Activated T-cell treated with anti-CD3 and anti-CD28 coated beads, Interleukin-2, amount 50 U/mL, for 48 hours (primary cell): ENCODE data around the gene SEPTIN12.
"Not testable (repeated sequence)": the region's sequence is repeated elsewhere in the genome, so short reads cannot be mapped to it uniquely, and the experiment has no call there.

Source experiments
- DNase-seq, 2 experiments: peaks; one replicate each; pipeline ENCODE4 v3.0.0-alpha.2; 2020

The SEPTIN12 gene

DNA sequence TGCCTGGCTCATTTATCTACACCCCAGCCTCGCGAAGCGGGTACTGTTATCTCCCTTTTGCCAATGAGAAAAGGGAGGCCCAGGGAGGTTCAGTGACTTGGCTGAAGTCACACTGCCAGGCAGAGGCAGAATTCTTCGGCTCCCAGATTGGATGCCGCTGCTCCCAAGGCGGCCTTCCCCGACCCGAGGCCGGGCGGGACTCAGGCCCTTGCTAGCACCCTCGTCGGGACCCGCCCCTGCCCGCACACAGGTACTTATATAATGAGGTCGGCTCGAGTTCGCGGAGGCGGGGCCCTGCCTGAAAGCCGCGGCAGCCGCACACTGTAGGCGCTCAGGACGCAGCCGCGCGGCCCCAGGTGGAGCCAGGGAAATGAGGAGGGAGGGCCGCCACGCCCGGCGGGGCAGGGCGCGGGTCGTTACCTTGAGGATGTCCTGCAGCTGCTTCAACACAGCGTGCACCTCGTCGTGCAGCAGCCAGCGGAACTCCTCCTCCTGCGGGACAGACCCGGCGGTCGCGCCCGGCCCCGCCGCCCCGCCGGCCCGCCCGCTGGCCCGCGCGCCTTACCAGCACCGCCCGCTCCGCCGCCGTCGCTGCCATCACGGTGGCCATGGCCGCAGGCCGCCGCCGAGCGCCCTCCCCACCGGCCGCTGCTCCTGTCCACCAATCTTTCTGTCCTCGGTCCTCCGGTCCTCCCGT lies 14.0 kb upstream of the SEPTIN12 start, which contains the start of gene ROGDI:
Gene ROGDI, minus strand, starts transcription at position 672 of the 697 bp plus-strand sequence. Its CDS starts 62 bp downstream, at position 610.
- DNase-seq, result peak; percentile 82 to 83

DNA sequence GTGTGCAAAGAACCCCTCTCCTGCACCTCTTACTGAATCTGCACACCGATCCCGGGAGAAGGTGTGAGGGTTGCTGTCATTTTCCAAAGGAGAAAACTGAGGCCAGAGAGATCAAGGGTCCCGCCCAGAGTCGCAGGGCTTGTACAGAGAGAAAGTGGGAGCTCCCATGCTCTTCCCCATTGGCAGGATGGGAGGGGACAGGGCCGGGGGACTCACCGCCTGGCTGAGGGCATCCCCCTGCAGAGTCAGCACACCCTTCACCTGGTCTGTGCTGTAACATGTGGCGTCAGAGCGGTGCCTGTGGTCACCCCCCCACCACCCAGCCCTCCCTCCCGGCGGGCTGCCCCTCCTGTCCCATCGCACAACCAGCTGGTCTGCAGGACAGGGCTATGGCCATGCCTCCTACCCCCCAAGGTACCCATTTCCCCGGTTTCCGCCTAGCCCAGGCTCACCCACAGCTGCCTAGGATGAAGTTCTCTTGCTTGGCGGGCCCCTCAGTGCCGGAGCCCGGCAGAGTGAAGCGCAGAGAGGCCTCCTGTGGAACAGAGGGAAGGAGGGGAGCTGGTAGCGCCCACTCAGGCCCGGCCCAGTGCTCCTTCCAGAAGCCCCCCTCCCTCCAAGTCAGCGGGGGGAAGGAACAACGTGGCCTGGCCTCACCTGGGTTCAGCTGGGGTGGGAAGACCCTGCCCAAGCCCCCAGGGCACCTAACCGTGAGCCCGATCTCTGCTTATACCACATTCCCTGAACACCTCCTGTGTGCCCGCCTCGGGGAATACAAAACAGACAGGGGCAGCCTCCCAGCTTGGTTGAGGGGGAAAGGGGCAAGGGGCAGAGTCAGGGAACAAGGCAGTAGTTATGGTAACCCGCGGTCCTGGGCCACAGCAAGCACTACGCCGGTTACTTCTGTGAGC lies 13.2 kb upstream of the SEPTIN12 start:
- DNase-seq, result peak in 1 of 2 experiments; percentile 27

DNA sequence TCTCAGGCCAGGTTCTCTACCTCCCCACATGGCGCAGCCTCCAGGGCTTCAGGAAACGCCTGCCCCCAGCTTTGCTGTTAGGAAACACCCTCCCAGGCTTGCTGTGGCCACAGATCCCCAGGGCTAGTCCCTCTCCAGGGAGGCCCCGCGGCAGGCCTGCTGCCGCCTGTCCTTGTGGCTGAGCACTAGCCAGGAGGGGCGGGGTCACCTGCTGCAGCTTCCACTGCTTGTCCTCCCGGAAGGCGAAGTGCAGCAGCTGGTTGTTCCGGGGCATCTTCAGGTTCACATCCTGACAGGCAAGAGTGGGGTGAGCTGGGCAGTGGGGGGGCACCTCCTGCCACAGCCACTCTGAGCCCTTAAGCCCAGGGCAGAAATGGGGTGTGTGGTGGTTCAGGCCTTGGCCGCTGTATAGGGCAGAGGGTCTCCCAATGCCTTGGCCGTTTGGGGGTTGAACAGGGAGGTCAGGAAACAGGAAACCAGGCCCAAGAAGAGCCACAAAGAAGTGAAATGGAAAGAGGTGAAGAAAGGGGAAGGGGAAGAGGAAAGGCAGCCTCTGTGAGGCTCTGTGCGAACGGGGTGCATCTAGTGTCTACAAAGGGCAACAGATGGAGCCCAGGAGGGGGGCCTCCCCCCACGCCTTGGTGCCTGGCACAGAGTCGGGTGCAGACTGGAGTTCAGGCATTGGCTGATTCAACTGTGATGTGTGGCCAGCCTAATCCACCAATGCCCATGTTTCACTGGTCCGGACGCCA lies 12.3 kb upstream of the SEPTIN12 start:
- no peak for DNase-seq

DNA sequence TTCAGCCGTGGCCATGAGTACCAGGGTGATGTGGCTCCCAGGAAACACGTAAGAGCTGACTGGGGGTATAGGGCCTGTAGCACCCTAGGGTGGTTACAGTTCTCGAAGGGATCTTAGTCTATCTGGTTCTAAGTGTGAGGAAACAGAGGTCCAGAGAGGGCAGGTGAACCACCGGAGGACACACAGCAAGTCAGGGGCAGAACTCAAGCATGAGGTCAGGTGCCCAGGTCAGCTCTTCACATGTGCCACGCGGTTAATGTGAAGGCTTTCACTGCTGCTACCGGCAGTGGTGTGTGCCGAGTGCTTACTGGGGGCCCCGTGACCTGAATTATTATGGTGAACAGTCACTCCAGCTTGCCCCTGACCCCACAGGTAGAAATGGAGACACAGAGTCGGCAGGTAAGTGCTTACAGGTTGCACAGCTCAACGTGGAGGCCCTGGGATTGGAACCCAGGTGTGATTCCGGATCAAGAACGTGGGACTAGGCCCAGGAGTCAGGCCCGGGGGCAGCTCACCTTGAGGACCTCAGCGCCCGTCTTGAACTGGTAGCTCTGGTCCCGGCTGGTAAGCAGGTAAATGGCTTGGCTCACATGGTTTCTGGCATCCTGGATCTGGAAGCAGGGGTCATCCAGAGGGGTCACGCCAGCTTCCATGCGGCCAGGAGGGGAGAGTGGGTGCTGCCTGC lies 11.2 kb upstream of the SEPTIN12 start:
- DNase-seq, result no peak

DNA sequence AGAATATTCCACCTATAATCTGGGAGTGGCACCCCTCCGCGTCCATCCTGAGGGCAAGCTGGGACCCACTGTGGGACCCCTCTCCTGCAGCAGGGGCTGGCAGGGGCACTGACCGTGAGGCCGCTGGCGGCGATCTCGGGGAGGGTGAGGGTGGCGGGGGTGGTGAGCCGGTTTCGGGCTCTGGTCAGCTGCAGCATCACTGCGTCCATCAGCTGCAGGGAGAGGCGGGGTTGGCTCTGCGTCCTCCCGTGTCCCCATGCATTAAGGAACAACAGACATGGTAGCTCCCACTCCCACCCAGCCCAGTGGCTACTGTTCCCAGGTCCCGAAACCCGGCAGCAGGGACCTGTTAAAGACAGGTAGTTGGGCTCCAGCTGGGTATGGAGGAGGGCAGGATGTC lies 10.3 kb upstream of the SEPTIN12 start:
- DNase-seq, result no peak

DNA sequence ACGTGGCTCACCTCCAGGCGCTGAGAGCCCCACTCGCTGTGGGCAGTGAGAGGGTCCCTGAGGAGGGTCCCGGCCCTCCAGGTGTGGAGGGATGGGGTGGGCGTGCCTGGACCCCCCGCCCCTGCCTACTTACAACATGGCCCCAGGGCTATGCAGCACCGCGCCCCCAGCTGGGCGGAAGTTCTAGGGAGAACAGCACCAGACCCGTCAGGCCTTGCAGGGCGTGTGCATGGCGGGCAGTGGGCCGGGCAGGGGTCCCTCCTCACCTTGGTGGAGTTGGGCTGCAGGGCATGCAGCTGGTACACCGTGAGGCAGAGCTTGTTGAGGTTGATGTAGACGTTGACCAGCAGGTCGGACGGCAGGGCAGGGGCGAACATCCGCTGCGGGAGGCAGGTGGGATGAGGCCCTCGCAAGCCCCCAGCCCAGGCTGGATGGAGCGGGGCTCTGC lies 9.7 kb upstream of the SEPTIN12 start:
- no peak for DNase-seq

DNA sequence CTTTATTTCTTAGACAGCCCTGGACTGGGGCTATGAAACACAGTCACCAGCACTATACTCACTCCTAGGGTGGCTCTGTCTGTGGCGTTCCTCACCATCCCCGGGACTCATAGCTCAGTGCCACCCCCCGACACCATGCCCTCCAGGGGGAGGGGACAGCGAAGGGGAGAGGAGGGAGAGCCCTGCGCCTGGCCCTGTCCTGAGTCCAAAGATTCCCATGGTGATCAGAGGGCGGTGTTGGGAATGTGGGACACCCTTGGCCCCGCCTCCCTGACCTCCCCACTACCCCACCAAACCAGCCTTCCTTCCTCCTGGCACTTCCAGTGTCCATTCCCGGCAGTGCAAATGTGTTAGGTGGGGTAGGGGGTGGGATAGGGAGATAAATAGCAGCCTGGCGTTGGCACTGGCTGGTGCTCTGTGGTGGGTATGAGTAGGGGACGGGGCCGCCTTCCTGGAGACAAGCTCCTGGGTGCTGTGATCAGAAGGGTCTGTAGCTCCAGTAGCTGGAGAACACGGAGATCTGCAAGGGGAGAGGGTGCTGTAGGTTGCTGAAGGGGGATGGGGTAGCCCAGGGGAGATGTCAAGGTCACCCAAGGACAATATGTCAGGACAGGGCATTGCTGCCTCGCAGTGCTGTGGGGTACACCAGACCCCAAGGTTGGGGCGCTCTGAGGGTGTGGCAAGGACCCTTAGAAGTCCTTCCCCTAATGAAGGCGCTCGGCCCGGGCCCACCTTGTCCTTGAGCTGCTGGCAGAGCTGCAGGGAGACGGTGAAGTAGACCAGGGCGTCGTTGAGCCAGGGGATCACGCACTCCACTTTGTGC lies 9.0 kb upstream of the SEPTIN12 start:
- DNase-seq, result no peak

DNA sequence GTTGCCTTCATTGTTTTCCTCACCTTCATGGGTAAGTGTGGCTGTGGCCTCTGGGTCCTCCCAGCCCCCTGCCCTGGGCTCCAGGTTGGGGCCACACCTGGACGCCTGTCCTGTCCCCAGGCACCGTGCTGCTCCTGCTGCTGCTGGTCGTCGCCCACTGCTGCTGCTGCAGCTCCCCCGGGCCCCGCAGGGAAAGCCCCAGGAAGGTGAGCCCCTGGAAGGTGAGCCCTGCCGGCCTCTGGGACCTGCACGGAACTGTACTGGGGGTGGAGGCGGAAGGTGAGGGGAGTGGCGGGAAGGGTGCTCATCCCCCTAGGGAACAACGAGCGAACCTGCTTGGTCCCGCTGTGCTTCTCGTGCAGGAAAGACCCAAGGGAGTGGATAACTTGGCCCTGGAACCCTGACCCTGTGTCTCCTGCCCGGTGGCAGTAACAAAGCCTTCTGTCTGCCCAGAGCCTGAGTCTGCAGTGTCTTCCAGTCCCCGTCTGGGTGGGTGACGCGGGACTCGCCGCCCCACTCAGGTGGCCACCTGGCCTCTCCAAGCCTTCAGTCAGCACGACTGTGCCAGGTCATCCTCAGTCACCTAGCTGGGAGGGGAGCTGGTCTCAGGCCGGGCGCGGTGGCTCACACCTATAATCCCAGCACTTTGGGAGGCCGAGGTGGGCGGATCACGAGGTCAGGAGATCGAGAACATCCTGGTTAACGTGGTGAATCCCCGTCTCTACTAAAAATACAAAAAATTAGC lies 7.9 kb upstream of the SEPTIN12 start:
- DNase-seq, result no peak

DNA sequence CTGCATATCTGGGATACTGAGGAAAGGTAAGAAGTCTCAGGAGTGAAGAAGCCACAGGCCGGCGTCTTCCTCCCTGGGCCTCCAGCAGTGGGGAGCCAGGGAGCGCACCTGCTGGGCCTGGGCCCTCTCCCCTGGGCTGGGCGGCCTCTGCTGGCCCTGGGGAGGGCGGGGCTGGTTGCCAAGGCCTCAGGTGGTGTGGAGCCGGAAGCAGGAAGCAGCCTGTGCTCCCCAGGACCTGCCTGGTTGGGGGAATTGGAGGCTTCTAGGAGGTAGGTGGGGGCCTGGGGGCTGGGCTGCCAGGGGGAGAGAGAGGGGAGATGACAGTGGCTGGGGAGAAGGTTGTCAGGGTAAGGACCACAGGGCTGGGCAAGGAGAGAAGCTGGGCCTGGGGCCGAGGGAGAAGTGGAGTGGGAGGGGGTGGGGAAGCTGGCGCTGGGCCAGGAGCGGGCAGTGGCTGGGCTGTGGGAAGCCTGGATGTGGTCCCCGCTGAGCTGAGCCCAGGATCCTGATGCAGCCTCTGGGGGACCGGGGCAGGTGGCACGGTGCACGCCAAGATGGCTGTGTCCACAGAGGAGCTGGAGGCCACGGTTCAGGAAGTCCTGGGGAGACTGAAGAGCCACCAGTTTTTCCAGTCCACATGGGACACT lies 7.2 kb upstream of the SEPTIN12 start, which contains the start of gene SMIM22:
Gene SMIM22, plus strand, starts transcription at position 189 of the 647 bp plus-strand sequence. Its CDS starts 366 bp downstream, at position 555.
- no peak for DNase-seq

DNA sequence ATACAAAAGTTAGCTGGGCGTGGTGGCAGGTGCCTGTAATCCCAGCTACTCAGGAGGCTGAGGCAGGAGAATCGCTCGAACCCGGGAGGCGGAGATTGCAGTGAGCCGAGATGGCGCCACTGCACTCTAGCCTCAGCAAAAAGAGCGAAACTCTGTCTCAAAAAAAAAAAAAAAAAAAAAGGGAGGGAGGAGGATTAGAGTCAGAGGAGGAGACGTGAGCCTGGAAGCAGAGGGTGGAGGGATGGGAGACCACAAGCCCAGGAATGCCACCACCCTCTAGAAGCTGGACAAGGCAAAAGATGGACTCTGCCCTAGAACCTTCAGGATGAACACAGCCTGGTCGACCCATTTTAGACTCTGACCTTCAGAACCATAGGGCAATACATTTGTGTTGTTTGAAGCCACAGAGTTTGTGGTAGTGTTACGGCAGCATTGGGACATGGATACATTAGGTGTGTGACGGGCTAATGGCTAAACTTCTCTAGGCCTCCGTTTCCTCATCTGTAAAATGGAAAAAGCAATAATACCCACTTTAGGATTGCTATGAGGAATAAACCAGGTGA lies 4.9 kb upstream of the SEPTIN12 start:
- DNase-seq, result no peak

DNA sequence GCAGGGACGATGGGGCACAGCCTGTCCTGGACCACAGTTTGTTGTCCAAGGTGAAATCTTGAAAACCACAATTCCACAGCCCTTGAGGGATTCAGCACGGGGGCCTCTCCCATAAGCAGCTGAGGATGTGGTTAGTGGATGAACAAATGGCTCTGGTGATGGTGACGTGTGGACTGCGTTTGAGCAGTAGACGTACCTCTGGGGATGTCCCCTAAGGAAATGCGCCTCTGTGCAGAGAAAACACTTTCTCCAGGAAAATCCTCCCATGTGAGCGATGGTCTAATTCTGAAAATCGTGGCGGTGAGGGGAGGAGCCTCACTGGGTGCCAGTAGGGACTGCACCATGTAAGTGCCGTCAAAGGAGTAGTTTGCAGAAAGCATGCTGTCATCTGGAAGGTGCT lies 2.7 kb upstream of the SEPTIN12 start:
- no peak for DNase-seq

DNA sequence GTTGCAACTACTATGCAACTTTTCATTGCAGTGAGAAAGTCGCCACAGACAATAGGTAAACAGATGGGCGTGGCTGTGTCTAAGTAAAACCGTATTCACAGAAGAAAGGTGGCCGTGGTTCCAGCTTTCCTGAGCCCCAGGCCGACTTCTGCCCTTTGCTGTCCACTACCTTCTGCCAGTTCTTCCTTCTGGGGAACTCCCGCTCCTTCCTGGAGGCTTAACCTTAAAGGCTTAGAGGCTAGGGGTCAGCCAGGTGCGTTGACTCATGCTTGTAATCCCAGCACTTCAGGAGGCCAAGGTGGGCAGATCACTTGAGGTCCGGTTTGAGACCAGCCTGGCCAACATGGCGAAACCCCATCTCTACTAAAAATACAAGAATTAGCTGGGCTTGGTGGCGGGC lies 2.1 kb upstream of the SEPTIN12 start:
- DNase-seq, result no peak

DNA sequence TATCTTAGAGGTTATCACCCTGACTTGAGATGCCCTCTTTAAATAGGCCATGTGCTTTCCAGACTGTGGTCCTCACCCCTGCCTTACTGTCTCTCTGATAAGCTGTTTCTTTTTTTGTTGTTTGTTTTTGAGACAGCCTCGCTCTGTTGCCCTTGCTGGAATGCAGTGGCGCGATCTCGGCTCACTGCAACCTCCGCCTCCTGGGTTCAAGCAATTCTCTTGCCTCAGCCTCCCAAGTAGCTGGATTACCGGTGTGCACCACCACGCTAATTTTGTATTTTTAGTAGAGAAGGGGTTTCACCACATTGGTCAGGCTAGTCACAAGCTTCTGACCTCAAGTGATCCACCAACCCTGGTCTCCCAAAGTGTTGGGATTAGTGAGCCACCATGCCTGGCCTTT lies 765 bp upstream of the SEPTIN12 start:
- no peak for DNase-seq

DNA sequence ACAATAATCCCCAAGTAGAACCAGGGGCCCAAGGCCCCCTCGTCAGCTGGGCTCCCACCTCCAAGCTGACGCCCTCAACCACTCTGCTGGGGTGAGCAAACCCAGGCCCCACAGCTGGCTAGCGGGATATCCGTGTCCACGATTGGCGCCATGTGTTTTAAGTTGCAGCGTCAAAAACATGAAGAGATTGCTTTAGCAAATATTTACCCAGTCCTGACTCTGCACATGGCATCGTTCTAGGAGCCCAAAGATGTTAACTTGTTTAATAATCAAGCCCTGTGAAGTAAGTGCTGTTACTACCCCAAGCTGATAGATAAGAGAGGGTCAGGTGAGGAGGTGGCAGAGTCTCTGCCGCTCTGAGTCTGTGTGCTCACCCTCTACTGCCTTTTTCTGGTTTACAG lies 344 bp upstream of the SEPTIN12 start:
- DNase-seq, result no peak

DNA sequence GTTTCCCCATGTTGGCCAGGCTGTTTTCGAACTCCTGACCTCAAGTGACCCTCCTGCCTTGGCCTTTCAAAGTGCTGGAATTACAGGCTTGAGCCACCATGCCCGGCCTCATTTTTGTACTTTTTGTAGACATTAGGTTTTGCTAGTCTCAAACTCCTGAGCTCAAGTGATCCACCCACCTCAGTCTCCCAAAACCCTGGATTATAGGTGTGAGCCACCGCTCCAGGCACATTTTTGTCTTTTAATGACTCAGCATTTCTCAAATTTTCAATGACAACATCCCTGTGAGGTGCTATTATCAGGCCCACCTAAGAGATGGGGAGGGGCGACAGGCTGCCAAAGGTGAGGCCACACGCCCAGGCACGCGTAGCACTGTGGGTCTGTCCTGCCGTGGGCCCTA lies 1.1 kb downstream of the SEPTIN12 start:
- DNase-seq, result no peak

DNA sequence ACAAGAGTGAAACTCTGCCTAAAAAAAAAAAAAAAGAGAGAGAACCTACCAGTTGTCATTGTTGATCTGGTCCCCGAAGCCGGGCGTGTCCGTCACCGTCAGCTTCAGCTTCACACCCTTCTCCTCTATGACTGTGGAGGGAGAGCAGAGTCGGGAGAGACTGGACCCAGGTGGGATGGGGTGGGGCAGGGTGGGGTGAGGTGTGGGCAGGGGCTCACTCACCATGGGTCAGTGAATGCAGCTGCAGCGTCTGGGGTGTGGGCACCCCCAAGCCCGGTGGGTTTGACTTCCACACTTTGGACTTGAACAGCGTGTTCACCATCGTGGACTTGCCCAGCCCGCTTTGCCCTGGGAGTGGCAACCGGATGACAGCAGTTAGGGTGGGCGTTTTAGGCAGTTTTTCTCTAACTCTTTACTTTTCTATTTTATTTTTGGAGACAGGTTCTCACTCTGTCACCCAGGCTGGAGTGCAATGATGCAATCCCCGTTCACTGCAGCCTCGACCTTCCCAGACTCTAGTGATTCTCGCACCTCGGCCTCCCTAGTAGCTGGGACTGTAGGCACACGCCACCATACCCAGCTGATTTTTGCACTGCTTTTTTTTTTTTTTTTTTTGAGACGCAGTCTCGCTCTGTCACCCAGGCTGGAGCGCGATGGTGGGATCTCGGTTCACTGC lies 2.2 kb downstream of the SEPTIN12 start:
- no peak for DNase-seq

DNA sequence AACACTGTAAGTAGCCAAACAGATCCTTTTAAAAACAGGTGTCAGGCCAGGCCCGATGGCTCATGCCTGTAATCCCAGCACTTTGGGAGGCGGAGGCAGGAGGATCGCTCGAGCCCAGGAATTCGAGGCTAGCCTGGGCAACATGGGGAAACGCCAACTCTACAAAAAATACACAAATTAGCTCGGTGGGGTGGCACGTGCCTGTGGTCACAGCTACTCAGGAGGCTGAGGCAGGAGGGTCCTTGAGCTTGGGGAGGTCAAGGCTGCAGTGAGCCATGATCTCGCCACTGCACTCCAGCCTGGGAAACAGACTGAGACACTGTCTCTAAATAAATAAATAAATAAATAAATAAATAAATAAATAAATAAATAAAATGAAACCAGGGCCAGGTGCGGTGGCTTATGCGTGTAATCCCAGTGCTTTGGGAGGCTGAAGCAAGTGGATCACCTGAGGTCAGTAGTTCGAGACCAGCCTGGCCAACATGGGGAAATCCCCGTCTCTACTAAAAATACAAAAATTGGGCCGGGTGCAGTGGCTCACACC lies 3.6 kb downstream of the SEPTIN12 start:
- not testable (repeated sequence) for DNase-seq

DNA sequence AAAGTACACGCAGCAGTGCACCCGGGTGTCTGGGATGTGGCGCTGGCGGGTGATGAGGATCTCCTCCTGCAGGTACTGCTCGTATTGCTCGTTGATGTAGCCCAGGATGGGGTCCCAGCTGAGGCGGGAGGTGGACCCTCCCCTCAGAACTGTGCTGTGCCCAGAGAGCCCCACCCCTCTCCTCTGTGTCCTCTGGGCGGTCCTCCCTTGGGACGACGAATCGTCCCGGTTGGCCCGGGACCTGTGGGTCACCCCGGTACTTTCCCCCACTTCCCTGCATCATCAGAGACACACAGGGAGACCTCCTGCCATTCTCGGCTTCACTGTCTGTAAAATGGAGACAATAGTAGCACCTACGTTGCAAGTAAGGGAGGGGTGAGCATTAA lies 4.2 kb downstream of the SEPTIN12 start:
- DNase-seq, result no peak
